H1 (cell line): ENCODE data around the gene NOXO1. TPM values are rescaled to one million over a fixed set of nuclear protein-coding genes. Genes with fewer than 3 reads are reported as not detected.

Source experiments
- CBX5 ChIP-seq: fragments of 300-800, 300-1000 bp; sonication (generic); IDR thresholded peaks from 2 replicates; pipeline ENCODE4 v1.7.1; 2016; ENCODE audit warnings: antibody characterized with exemption, low read length, low read depth
- CHD2 ChIP-seq: IDR thresholded peaks from 2 replicates; pipeline ENCODE4 v1.6.1; 2012; ENCODE audit warnings: low read length, improper control_type of control experiment
- EP300 ChIP-seq, 2 experiments: IDR thresholded peaks; 1 replicate in 1 of 2; 2 replicates in 1 of 2; pipeline ENCODE4 v1.6.1; 2011 to 2012; ENCODE audit warnings: low read depth in 2 of 2, low read length in 2 of 2, mild to moderate bottlenecking in 2 of 2, borderline replicate concordance in 1 of 2, inconsistent platforms in 1 of 2, moderate library complexity in 1 of 2
- HDAC6 ChIP-seq: IDR thresholded peaks from one replicate; pipeline ENCODE4 v1.7.1; 2012; ENCODE audit warnings: low read depth, mild to moderate bottlenecking, inconsistent platforms, low read length, moderate library complexity
- JUND ChIP-seq: IDR thresholded peaks from 2 replicates; pipeline ENCODE4 v1.6.1; 2011; ENCODE audit warnings: mild to moderate bottlenecking, improper control_type of control experiment, low read length
- KDM4A ChIP-seq: IDR thresholded peaks from one replicate; pipeline ENCODE4 v1.7.1; 2012; ENCODE audit warnings: low read depth, mild to moderate bottlenecking, moderate library complexity, low read length, inconsistent platforms; ENCODE audit not compliant: severe bottlenecking
- SUZ12 ChIP-seq: fragments of 200-600 bp; sonication (generic); IDR thresholded peaks from 2 replicates; pipeline ENCODE4 v1.6.1; 2012; ENCODE audit warnings: mild to moderate bottlenecking, inconsistent platforms, low read length, moderate library complexity, mixed read lengths
- polyA plus RNA-seq, 7 experiments: library from polyadenylated mRNA; depleted of rRNA in 3 of 7; stranded (reverse) in 5 of 7; unstranded in 2 of 7; fragments of >200 nt in 5 of 7; fragments of 200-250 nt in 2 of 7; gene quantifications; 1 replicate in 5 of 7; 2 replicates in 1 of 7; 4 replicates in 1 of 7; pipeline versions ENCODE4 v1.2.1 to v1.2.3, GENCODE V29; 2011 to 2013; ENCODE audit warnings: missing spikeins in 2 of 7, mixed read lengths in 2 of 7
- total RNA-seq: library from RNA; stranded (reverse); fragmentation: NEBNext Ultra II Directional; extraction: Animal tissue kit (Norgen Biotek cat#: 25700); gene quantifications from 2 replicates; pipeline ENCODE4 v1.2.1, GENCODE V29; 2021
- TF ChIP-seq, protein P1 (sequence below): fragments of 300-600 bp; sonication (generic); IDR thresholded peaks from 2 replicates; pipeline ENCODE4 v1.7.1; 2012; ENCODE audit warnings: low read length, moderate library complexity, mild to moderate bottlenecking, inconsistent platforms; ENCODE audit not compliant: insufficient replicate concordance
- TF ChIP-seq, protein P2 (sequence below): IDR thresholded peaks from 2 replicates; pipeline ENCODE4 v1.6.1; 2012; ENCODE audit warnings: inconsistent platforms

NOXO1 gene
- total and polyA plus RNA-seq, 2 of the 8 experiments (the other 6 are each of a cell fraction or from before 2014, with no cell fraction given), result 1.3 to 2.5 TPM

DNA sequence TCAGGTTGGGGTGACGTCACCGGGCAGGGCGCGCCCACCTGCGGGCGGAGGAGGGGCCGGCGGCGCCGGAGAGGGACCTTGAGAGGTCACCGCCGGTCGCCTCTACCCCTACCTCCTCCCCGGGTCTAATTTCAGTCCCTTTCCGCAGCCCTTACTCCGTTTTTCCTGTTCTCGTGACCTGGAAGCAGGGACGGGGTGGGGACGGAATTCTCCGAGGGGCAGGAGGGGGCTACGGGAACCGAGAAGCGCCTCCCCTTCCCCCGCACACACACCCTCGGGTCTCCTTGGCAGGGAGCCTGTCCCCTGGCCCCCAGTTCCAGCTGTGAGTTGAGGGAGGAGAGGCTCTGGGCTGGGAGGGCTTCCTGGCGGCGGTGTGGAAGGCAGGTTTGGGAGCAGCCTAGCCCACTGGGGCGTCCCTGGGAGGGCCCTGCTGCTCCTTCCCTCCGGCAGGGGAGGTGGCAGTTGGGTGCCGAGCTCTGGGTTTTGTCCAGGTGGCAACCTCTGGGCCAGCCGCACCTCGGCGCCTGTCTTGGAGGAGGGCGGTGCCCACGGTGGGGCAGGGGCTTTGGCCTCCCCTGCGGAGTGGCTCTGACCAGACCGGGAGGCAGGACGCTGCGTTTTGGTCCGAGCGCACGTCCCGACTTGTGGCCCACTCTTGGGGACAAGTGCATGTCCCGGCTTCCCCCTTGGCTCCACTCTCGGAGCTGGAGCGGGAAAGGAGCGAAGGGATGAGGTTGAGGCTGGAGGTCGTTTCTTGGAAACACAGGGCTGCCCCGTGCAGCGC, 9.3 kb upstream of the NOXO1 start (continued):
- TF ChIP-seq, protein P1, sequence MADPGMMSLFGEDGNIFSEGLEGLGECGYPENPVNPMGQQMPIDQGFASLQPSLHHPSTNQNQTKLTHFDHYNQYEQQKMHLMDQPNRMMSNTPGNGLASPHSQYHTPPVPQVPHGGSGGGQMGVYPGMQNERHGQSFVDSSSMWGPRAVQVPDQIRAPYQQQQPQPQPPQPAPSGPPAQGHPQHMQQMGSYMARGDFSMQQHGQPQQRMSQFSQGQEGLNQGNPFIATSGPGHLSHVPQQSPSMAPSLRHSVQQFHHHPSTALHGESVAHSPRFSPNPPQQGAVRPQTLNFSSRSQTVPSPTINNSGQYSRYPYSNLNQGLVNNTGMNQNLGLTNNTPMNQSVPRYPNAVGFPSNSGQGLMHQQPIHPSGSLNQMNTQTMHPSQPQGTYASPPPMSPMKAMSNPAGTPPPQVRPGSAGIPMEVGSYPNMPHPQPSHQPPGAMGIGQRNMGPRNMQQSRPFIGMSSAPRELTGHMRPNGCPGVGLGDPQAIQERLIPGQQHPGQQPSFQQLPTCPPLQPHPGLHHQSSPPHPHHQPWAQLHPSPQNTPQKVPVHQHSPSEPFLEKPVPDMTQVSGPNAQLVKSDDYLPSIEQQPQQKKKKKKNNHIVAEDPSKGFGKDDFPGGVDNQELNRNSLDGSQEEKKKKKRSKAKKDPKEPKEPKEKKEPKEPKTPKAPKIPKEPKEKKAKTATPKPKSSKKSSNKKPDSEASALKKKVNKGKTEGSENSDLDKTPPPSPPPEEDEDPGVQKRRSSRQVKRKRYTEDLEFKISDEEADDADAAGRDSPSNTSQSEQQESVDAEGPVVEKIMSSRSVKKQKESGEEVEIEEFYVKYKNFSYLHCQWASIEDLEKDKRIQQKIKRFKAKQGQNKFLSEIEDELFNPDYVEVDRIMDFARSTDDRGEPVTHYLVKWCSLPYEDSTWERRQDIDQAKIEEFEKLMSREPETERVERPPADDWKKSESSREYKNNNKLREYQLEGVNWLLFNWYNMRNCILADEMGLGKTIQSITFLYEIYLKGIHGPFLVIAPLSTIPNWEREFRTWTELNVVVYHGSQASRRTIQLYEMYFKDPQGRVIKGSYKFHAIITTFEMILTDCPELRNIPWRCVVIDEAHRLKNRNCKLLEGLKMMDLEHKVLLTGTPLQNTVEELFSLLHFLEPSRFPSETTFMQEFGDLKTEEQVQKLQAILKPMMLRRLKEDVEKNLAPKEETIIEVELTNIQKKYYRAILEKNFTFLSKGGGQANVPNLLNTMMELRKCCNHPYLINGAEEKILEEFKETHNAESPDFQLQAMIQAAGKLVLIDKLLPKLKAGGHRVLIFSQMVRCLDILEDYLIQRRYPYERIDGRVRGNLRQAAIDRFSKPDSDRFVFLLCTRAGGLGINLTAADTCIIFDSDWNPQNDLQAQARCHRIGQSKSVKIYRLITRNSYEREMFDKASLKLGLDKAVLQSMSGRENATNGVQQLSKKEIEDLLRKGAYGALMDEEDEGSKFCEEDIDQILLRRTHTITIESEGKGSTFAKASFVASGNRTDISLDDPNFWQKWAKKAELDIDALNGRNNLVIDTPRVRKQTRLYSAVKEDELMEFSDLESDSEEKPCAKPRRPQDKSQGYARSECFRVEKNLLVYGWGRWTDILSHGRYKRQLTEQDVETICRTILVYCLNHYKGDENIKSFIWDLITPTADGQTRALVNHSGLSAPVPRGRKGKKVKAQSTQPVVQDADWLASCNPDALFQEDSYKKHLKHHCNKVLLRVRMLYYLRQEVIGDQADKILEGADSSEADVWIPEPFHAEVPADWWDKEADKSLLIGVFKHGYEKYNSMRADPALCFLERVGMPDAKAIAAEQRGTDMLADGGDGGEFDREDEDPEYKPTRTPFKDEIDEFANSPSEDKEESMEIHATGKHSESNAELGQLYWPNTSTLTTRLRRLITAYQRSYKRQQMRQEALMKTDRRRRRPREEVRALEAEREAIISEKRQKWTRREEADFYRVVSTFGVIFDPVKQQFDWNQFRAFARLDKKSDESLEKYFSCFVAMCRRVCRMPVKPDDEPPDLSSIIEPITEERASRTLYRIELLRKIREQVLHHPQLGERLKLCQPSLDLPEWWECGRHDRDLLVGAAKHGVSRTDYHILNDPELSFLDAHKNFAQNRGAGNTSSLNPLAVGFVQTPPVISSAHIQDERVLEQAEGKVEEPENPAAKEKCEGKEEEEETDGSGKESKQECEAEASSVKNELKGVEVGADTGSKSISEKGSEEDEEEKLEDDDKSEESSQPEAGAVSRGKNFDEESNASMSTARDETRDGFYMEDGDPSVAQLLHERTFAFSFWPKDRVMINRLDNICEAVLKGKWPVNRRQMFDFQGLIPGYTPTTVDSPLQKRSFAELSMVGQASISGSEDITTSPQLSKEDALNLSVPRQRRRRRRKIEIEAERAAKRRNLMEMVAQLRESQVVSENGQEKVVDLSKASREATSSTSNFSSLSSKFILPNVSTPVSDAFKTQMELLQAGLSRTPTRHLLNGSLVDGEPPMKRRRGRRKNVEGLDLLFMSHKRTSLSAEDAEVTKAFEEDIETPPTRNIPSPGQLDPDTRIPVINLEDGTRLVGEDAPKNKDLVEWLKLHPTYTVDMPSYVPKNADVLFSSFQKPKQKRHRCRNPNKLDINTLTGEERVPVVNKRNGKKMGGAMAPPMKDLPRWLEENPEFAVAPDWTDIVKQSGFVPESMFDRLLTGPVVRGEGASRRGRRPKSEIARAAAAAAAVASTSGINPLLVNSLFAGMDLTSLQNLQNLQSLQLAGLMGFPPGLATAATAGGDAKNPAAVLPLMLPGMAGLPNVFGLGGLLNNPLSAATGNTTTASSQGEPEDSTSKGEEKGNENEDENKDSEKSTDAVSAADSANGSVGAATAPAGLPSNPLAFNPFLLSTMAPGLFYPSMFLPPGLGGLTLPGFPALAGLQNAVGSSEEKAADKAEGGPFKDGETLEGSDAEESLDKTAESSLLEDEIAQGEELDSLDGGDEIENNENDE, result no peak
- peak; percentile 75 for TF ChIP-seq KDM4A
- no peak for TF ChIP-seq HDAC6
- TF ChIP-seq CBX5, result no peak
- peak; percentile 93 for TF ChIP-seq JUND
- 0 out of 2 replicates have a peak, but pooled peaks have one; percentile 39 for TF ChIP-seq SUZ12
- TF ChIP-seq CHD2, result no peak
- TF ChIP-seq EP300 (IDR thresholded peaks at IDR 0.05; ENCODE audit: borderline replicate concordance in 1 of 2, low read depth in 2 of 2, low read length in 2 of 2), result no peak
- TF ChIP-seq, protein P2, sequence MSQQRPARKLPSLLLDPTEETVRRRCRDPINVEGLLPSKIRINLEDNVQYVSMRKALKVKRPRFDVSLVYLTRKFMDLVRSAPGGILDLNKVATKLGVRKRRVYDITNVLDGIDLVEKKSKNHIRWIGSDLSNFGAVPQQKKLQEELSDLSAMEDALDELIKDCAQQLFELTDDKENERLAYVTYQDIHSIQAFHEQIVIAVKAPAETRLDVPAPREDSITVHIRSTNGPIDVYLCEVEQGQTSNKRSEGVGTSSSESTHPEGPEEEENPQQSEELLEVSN, result peak; percentile 63; the same call in 1 of the 2 replicates
